T-helper 1 cell treated with Interleukin-12 subunit alpha and Interleukin-12 subunit beta and Interleukin-4 antibody, amounts not matched to agents 30 μg/mL and 1 μg/mL, for 36 hours (primary cell): ENCODE measurements around the gene MC4R.
"Not testable (repeated sequence)": the region's sequence is repeated elsewhere in the genome, so short reads cannot be mapped to it uniquely, and the experiment has no call there.

Source experiments
- H3K27ac Mint-ChIP-seq: one replicate; pipeline ENCODE4 v1.8.0; 2021; ENCODE audit warnings: mild to moderate bottlenecking, mixed read lengths
- H3K27me3 Mint-ChIP-seq: one replicate; pipeline ENCODE4 v1.8.0; 2021; ENCODE audit warnings: low read depth, mixed read lengths
- H3K36me3 Mint-ChIP-seq: one replicate; pipeline ENCODE4 v1.8.0; 2021; ENCODE audit warnings: low read depth, mixed read lengths
- H3K4me1 Mint-ChIP-seq: one replicate; pipeline ENCODE4 v1.8.0; 2021; ENCODE audit warnings: low read depth, mixed read lengths
- H3K4me3 Mint-ChIP-seq: one replicate; pipeline ENCODE4 v1.8.0; 2021; ENCODE audit warnings: mild to moderate bottlenecking, moderate library complexity, mixed read lengths
- H3K9me3 Mint-ChIP-seq: one replicate; pipeline ENCODE4 v1.8.0; 2021; ENCODE audit warnings: mixed read lengths

MC4R gene

GRCh38 chr18:60372596-60372995, at the start of gene MC4R:
MC4R (minus strand) TSS chr18:60372775; CDS start chr18:60372349, 426 bp downstream.
- Mint-ChIP-seq H3K9me3 (no peaks in the 10 kb centered on the region), H3K4me3 (no peak within 1 kb of the TSS), H3K4me1 (no peaks in the 10 kb centered on the region), H3K27me3 (no peaks in the 10 kb centered on the region), H3K27ac (no peak within 1 kb of the TSS), H3K36me3 (no peaks in the 10 kb centered on the region)

GRCh38 chr18:60422306-60422705, 49.7 kb upstream of the MC4R start:
- not testable (repeated sequence) for H3K4me1 Mint-ChIP-seq

GRCh38 chr18:60421356-60422118, 49.0 kb upstream of the MC4R start:
- H3K36me3 Mint-ChIP-seq: no peaks in the 10 kb centered on the region
- no peak overlapping the region for H3K27ac Mint-ChIP-seq
- H3K27me3 Mint-ChIP-seq: no peaks in the 10 kb centered on the region
- H3K4me3 Mint-ChIP-seq: no peak overlapping the region
- no peaks in the 10 kb centered on the region for H3K9me3 Mint-ChIP-seq
- H3K4me1 Mint-ChIP-seq: no peaks in the 10 kb centered on the region

More at GRCh38 chr18:60422306-60422705, 49.7 kb upstream of the MC4R start:
- not testable (repeated sequence) for H3K4me3 Mint-ChIP-seq, H3K9me3 Mint-ChIP-seq, H3K27me3 Mint-ChIP-seq, H3K27ac Mint-ChIP-seq, H3K36me3 Mint-ChIP-seq

DNA sequence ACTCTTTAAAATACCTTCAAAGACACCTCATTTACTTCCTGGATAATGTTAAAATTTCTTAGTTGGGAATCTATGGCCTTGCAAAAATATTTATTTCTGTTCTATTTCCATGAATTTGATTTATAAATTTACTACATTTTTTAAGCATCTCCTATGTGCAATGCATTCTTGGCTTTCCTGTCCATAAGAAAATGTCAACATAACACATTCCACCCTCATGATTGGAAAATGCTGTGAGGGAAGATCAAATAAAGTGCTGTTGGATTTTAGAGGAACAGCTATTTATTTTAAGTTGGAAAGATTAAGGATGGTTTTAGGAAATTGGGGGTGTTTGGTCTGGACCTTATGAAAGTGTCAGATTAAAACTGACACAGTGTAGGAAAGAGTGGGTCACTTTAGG, 45.4 kb upstream of the MC4R start:
- Mint-ChIP-seq H3K9me3 (no peaks in the 10 kb centered on the region), H3K27ac (no peak overlapping the region), H3K4me1 (no peaks in the 10 kb centered on the region), H3K4me3 (no peak overlapping the region), H3K36me3 (no peaks in the 10 kb centered on the region), H3K27me3 (no peaks in the 10 kb centered on the region)

DNA sequence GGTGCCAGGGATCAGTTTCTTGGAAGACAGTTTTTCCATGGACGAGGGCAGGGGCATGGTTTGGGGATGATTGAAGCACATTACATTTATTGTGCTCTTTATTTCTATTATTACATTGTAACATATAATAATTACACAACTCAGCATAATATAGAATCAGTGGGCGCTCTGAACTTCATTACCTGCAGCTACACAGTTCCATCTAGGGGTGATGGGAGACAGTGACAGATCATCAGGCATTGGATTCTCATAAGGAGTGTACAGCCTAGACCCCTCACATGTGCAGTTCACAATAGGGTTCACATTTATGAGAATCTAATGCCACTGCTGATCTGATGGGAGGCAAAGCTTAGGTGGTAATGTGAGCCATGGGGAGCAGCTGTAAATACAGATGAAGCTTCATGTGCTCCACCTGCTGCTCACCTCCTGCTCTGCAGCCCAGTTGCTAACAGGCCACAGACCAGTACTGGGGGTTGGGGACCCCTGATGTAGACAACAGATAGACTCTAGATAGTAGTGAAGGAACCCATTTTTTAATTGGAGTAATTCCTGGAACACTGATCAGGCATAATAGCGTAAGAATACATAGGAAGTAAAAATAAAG, 41.5 kb upstream of the MC4R start:
- H3K4me3 Mint-ChIP-seq: no peak overlapping the region
- no peaks in the 10 kb centered on the region for H3K4me1 Mint-ChIP-seq
- H3K9me3 Mint-ChIP-seq: no peaks in the 10 kb centered on the region
- no peak overlapping the region for H3K27ac Mint-ChIP-seq
- H3K36me3 Mint-ChIP-seq: no peaks in the 10 kb centered on the region
- no peaks in the 10 kb centered on the region for H3K27me3 Mint-ChIP-seq

GRCh38 chr18:60411715-60412114, 39.1 kb upstream of the MC4R start:
- no peaks in the 10 kb centered on the region for H3K36me3 Mint-ChIP-seq
- no peaks in the 10 kb centered on the region for H3K9me3 Mint-ChIP-seq
- H3K27ac Mint-ChIP-seq: no peak overlapping the region
- no peaks in the 10 kb centered on the region for H3K27me3 Mint-ChIP-seq
- no peak overlapping the region for H3K4me3 Mint-ChIP-seq
- no peaks in the 10 kb centered on the region for H3K4me1 Mint-ChIP-seq

- H3K27me3 Mint-ChIP-seq: no peaks in the 10 kb centered on the region
Observed at GRCh38 chr18:60406721-60407120, 34.1 kb upstream of the MC4R start.

GRCh38 chr18:60404486-60405085, 32.0 kb upstream of the MC4R start:
- Mint-ChIP-seq H3K9me3 (peaks cover 5% of the 10 kb centered on the region), H3K36me3 (no peaks in the 10 kb centered on the region), H3K27ac (no peak overlapping the region), H3K4me1 (no peaks in the 10 kb centered on the region), H3K27me3 (no peaks in the 10 kb centered on the region), H3K4me3 (no peak overlapping the region)

More at GRCh38 chr18:60406721-60407120, 34.1 kb upstream of the MC4R start:
- H3K4me1 Mint-ChIP-seq: no peaks in the 10 kb centered on the region
- no peaks in the 10 kb centered on the region for H3K9me3 Mint-ChIP-seq
- H3K27ac Mint-ChIP-seq: no peak overlapping the region
- H3K36me3 Mint-ChIP-seq: no peaks in the 10 kb centered on the region
- no peak overlapping the region for H3K4me3 Mint-ChIP-seq

DNA sequence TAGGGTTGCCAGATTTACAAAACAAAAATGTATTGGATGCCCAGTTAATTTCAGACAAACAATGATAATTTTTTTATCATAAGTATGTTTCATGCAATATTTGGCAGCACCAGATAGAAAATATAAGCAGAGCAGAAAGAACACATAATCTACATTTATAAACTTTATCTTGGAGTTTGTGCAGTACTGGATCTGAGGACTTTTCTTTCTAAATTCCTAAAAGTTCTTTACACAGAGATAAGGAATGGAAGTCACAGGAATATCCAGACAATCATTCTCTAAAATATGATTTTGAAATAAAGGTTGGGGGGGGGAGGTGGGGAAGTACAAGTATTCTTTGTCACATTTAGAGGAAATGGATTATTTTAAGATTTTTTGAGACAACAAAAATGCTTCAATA, 28.8 kb upstream of the MC4R start:
- Mint-ChIP-seq H3K36me3 (no peaks in the 10 kb centered on the region), H3K27me3 (no peaks in the 10 kb centered on the region), H3K4me3 (no peak overlapping the region), H3K9me3 (peaks cover 5% of the 10 kb centered on the region), H3K27ac (no peak overlapping the region), H3K4me1 (no peaks in the 10 kb centered on the region)

GRCh38 chr18:60391571-60392226, 19.1 kb upstream of the MC4R start:
- no peaks in the 10 kb centered on the region for H3K9me3 Mint-ChIP-seq
- no peak overlapping the region for H3K4me3 Mint-ChIP-seq
- H3K27ac Mint-ChIP-seq: no peak overlapping the region
- H3K27me3 Mint-ChIP-seq: no peaks in the 10 kb centered on the region
- H3K4me1 Mint-ChIP-seq: no peaks in the 10 kb centered on the region
- H3K36me3 Mint-ChIP-seq: no peaks in the 10 kb centered on the region

GRCh38 chr18:60389314-60389713, 16.7 kb upstream of the MC4R start:
- Mint-ChIP-seq H3K9me3 (no peaks in the 10 kb centered on the region), H3K27ac (no peak overlapping the region), H3K27me3 (no peaks in the 10 kb centered on the region), H3K4me3 (no peak overlapping the region), H3K36me3 (no peaks in the 10 kb centered on the region), H3K4me1 (no peaks in the 10 kb centered on the region)

- Mint-ChIP-seq H3K36me3 (no peaks in the 10 kb centered on the region), H3K27me3 (no peaks in the 10 kb centered on the region), H3K9me3 (no peaks in the 10 kb centered on the region), H3K4me3 (no peak overlapping the region), H3K4me1 (no peaks in the 10 kb centered on the region), H3K27ac (no peak overlapping the region)
Observed at GRCh38 chr18:60385693-60386092, 13.1 kb upstream of the MC4R start.

- H3K4me3 Mint-ChIP-seq: no peak overlapping the region
- H3K4me1 Mint-ChIP-seq: no peaks in the 10 kb centered on the region
- no peaks in the 10 kb centered on the region for H3K9me3 Mint-ChIP-seq
- no peak overlapping the region for H3K27ac Mint-ChIP-seq
- no peaks in the 10 kb centered on the region for H3K36me3 Mint-ChIP-seq
- H3K27me3 Mint-ChIP-seq: no peaks in the 10 kb centered on the region
Observed at GRCh38 chr18:60383893-60384292, 11.3 kb upstream of the MC4R start.

- H3K4me3 Mint-ChIP-seq: no peak overlapping the region
- H3K4me1 Mint-ChIP-seq: no peaks in the 10 kb centered on the region
- no peak overlapping the region for H3K27ac Mint-ChIP-seq
Observed at GRCh38 chr18:60377778-60378469, 5.3 kb upstream of the MC4R start.

More at GRCh38 chr18:60377778-60378469, 5.3 kb upstream of the MC4R start:
- Mint-ChIP-seq H3K36me3 (no peaks in the 10 kb centered on the region), H3K27me3 (no peaks in the 10 kb centered on the region), H3K9me3 (no peaks in the 10 kb centered on the region)
